Stimulated activated CD8-positive, alpha-beta memory T cell treated with anti-CD3 and anti-CD28 coated beads, Interleukin-12 subunit alpha, Interleukin-12 subunit beta, amount 100 ng/mL, for 24 hours (primary cell): ENCODE results near the gene RNASE13.

Experiments used
- DNase-seq: peaks from one replicate; pipeline ENCODE4 v3.0.0-alpha.2; 2020; ENCODE audit errors: extremely low read depth

Gene RNASE13

GRCh38 chr14:21034707-21035106, at the start of gene RNASE13:
Gene RNASE13 (minus strand): TSS chr14:21034807. CDS start chr14:21034288, 519 bp downstream.
- DNase-seq = no peak

GRCh38 chr14:21084396-21084795, 49.8 kb upstream of the RNASE13 start:
- DNase-seq = no peak

GRCh38 chr14:21083565-21084325, 49.1 kb upstream of the RNASE13 start:
- DNase-seq = no peak

GRCh38 chr14:21081521-21082142, 47.0 kb upstream of the RNASE13 start:
- DNase-seq = no peak

- no peak for DNase-seq
Measured at GRCh38 chr14:21078726-21079125, 44.1 kb upstream of the RNASE13 start.

GRCh38 chr14:21078287-21078686, 43.7 kb upstream of the RNASE13 start:
- no peak for DNase-seq

- no peak for DNase-seq
Measured at GRCh38 chr14:21077672-21078071, 43.1 kb upstream of the RNASE13 start.

GRCh38 chr14:21075719-21076437, 41.3 kb upstream of the RNASE13 start:
- DNase-seq = no peak

GRCh38 chr14:21074398-21075272, 40.0 kb upstream of the RNASE13 start:
- DNase-seq = no peak

GRCh38 chr14:21073921-21074320, 39.3 kb upstream of the RNASE13 start:
- no peak for DNase-seq

- no peak for DNase-seq
Measured at GRCh38 chr14:21072781-21073339, 38.3 kb upstream of the RNASE13 start.

GRCh38 chr14:21072031-21072473, 37.4 kb upstream of the RNASE13 start:
- no peak for DNase-seq

GRCh38 chr14:21071225-21072030, 36.8 kb upstream of the RNASE13 start:
- DNase-seq = no peak

- DNase-seq = no peak
Measured at GRCh38 chr14:21070610-21071224, 36.1 kb upstream of the RNASE13 start.

GRCh38 chr14:21070083-21070609, 35.5 kb upstream of the RNASE13 start, which contains the start of gene ARHGEF40:
Gene ARHGEF40 (plus strand): TSS chr14:21070304. CDS start chr14:21070397, 93 bp downstream.
- DNase-seq = no peak

- DNase-seq = no peak
Measured at GRCh38 chr14:21069388-21070082, 34.9 kb upstream of the RNASE13 start.

GRCh38 chr14:21068521-21069387, 34.1 kb upstream of the RNASE13 start:
- DNase-seq = no peak

GRCh38 chr14:21066882-21067502, 32.4 kb upstream of the RNASE13 start:
- DNase-seq = no peak
